HuH-7.5 (cell line): ENCODE results near the gene CAB39L.

Experiments
- DNase-seq: peaks from one replicate; pipeline ENCODE4 v3.0.0; 2011; ENCODE audit warnings: low spot score

Gene CAB39L

GRCh38 chr13:49279112-49279511 is 164.8 kb downstream of the CAB39L start:
- no peak for DNase-seq

- no peak for DNase-seq
Measured at GRCh38 chr13:49278211-49278610, 165.7 kb downstream of the CAB39L start.

- no peak for DNase-seq
Measured at GRCh38 chr13:49272296-49272695, 171.6 kb downstream of the CAB39L start.

GRCh38 chr13:49271264-49271663 is 172.6 kb downstream of the CAB39L start:
- DNase-seq: no peak

GRCh38 chr13:49265822-49266221 is 178.0 kb downstream of the CAB39L start:
- no peak for DNase-seq

- DNase-seq: no peak
Measured at GRCh38 chr13:49262634-49263033, 181.2 kb downstream of the CAB39L start.

GRCh38 chr13:49259586-49259985 is 184.3 kb downstream of the CAB39L start:
- no peak for DNase-seq
